Muscle layer of duodenum (tissue), 2 donors: ENCODE measurements around the gene SF3B4.

Source experiments
- H3K27ac ChIP-seq: one replicate; pipeline ENCODE4 v1.7.0; 2013; ENCODE audit warnings: mild to moderate bottlenecking, low read length
- H3K27me3 ChIP-seq: one replicate; pipeline ENCODE4 v1.7.0; 2013; ENCODE audit warnings: low read depth, mild to moderate bottlenecking, control low read depth, low read length
- H3K36me3 ChIP-seq, 2 donors: one replicate each; pipeline ENCODE4 v1.7.0; 2013; ENCODE audit warnings: low read length in 2 of 2, control low read depth in 1 of 2, mild to moderate bottlenecking in 1 of 2; ENCODE audit not compliant: insufficient read depth in 2 of 2, control insufficient read depth in 1 of 2
- H3K4me1 ChIP-seq, 2 donors: one replicate each; pipeline ENCODE4 v1.7.0; 2013; ENCODE audit warnings: low read length in 2 of 2, mild to moderate bottlenecking in 2 of 2, control low read depth in 1 of 2, moderate library complexity in 1 of 2; ENCODE audit not compliant: insufficient read depth in 2 of 2, control insufficient read depth in 1 of 2
- H3K4me3 ChIP-seq, 2 donors: one replicate each; pipeline ENCODE4 v1.7.0; 2013; ENCODE audit warnings: low read length in 2 of 2, low read depth in 1 of 2, mild to moderate bottlenecking in 1 of 2
- H3K9me3 ChIP-seq, 2 donors: one replicate each; pipeline ENCODE4 v1.7.0; 2013; ENCODE audit warnings: low read length in 2 of 2, control low read depth in 1 of 2, mild to moderate bottlenecking in 1 of 2; ENCODE audit not compliant: control insufficient read depth in 1 of 2
- donor health status: healthy.

SF3B4 gene

DNA sequence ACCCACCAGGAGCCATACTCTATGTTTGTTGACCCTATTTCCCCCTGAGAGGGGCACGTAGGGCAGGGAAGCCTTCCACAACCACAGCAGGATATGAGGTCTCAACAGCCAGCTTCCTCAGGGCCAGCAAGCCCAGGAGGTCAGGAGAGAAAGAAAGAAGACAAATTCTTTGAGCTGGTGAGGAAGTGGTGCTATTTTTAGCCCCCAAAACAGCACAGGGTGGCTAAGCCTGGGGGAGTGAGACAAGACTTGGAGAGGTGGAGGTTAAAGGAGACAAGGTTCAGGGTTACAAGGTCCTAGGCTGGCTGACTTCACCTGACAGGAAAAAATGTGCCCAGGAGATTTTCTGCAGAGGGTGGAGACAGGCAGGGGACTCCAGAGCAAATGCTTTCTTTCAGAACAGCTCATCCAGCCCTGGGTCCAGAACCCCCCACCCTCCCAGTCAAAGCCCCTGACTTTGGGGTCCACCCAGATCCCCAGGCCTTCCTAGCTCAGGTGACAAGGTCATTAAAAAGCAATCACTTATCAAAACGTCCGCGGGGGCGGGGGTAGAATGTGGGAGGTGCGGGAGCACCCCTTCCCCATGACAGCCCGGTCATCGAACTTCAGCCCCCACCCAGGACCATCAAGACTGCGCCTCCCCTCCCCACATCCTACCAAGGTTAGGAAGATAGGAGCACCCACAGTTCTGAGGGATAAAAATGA is 11.3 kb downstream of the SF3B4 start:
- H3K27ac ChIP-seq = no peak overlapping the region
- H3K9me3 ChIP-seq = no peaks in the 10 kb centered on the region
- peak overlapping the region; percentile 61 to 74 for H3K4me3 ChIP-seq
- H3K27me3 ChIP-seq = peaks cover 6% of the 10 kb centered on the region
- H3K4me1 ChIP-seq = peaks cover 0 to 20% of the 10 kb centered on the region in 2 donors
- no peaks in the 10 kb centered on the region for H3K36me3 ChIP-seq

DNA sequence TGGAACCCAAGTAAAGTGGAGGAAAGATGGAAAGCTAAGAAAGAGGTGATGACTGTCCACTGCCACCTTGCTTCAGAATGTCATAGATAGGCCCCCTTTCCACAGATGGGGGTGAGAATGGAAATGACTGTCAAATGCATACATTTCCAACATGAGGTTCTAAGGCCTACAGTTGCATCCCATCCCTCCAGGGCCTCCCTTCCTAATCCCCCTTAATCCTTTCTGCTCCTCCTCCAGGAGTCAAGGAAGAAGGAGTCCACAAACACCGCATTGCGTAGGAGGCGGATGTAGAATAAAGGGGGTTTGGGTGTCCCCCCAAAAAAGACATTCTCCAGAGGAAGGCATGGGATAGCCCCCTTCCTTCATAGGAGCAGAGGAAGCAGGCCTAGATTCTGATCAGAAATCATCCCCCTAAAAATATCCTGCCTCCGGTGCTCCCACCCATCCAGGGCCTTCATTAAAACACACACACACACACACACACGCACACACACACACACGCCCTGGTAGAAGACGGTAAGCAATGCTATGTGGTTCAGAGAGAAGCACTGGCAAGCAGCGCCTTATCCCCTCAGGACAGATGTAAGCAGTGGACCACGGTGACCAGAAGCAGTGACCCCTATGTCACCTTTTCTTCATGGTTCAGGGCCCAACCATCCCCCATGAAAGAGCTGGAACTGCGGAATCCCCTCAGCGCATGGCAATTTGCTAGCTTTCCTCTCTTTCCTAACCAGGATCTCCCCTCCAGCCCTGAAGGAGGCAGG is 12.0 kb downstream of the SF3B4 start:
- Histone ChIP-seq H3K27ac (no peak overlapping the region), H3K27me3 (peaks cover 6% of the 10 kb centered on the region), H3K4me3 (no peak overlapping the region), H3K36me3 (no peaks in the 10 kb centered on the region), H3K4me1 (peaks cover 0 to 20% of the 10 kb centered on the region in 2 donors), H3K9me3 (no peaks in the 10 kb centered on the region)

DNA sequence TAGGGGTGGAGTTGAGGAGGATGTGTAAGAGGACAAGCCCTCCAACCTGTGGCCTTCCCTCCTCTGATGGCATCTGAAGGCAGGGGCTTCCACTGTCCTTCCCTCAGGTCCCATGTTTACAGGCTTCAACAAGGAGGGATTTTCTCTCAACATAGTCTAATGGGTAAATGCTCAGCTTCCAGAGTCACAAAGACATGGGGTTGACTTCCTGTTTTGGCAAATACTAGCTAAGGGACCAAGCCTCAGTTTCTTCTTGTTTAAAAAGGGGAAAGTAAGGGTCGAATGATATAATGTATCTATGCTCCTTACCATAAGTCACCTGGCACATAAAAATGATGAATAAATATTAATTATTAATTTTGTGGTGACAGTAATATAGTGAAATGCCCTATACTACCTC is 13.1 kb downstream of the SF3B4 start:
- Histone ChIP-seq H3K27ac (no peak overlapping the region), H3K27me3 (peaks cover 6% of the 10 kb centered on the region), H3K36me3 (no peaks in the 10 kb centered on the region), H3K9me3 (no peaks in the 10 kb centered on the region), H3K4me1 (peaks cover 0 to 20% of the 10 kb centered on the region in 2 donors), H3K4me3 (no peak overlapping the region)

DNA sequence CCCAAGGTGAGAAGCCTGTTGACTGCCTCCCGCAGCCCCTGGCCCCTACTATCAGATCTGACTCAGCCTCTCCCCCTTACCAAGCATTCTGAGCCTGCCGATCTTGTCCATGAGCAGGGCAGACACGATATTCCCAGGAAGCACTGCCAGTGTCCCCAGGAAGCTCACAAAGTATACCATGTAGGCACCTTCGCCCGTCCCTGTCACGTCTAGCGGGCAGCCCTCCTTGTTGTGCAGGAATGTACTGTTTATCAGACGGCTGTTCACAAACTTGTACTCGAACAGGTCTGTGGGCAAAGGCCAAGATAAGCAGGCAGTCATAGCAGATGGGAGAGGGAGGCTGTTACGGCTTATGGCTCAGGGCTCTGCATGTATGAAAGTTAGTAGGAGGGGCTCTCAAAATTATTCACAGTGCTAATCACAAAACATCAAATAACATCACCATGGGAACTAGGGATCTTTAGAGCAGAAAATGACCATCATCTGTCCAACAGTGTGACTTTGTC is 21.0 kb downstream of the SF3B4 start:
- Histone ChIP-seq H3K9me3 (no peaks in the 10 kb centered on the region), H3K4me3 (no peak overlapping the region), H3K27ac (no peak overlapping the region), H3K4me1 (no peaks in the 10 kb centered on the region), H3K27me3 (no peaks in the 10 kb centered on the region), H3K36me3 (peaks cover 0 to 5% of the 10 kb centered on the region in 2 donors)

DNA sequence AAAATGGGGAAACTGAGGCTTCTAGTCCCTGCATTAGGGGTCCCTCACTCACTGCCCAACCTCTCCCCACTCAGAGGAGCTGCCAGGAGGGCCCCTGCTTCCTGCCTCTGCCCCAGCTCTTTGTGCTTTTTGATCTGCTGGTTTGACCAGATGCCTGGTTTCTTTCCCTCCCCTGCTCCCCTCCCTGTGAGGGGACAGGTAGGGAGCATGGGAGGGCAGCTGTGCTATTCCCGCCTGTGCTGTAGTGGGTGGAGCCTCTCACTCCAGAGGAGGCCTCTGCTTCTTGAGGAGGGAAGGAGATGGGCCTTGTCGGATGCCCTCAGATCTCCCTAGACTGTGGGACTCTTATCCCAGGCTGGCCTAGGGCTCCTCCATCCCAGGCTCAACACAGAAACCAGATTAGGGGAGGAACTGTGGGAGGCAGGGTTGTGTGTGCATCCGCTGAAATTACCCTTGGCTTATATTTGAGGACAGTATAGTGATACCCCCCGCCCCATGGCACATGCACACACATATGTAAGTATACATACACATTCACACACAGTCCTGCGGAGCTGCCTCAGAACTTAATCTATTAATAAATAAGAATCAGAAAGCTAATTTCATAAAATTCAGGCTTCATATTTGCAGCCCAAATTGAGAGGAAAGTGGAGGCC is 23.6 kb downstream of the SF3B4 start:
- Histone ChIP-seq H3K27me3 (no peaks in the 10 kb centered on the region), H3K27ac (no peak overlapping the region), H3K4me3 (no peak overlapping the region), H3K9me3 (no peaks in the 10 kb centered on the region), H3K4me1 (peaks cover 6 to 10% of the 10 kb centered on the region in 2 donors), H3K36me3 (peaks cover 0 to 5% of the 10 kb centered on the region in 2 donors)

DNA sequence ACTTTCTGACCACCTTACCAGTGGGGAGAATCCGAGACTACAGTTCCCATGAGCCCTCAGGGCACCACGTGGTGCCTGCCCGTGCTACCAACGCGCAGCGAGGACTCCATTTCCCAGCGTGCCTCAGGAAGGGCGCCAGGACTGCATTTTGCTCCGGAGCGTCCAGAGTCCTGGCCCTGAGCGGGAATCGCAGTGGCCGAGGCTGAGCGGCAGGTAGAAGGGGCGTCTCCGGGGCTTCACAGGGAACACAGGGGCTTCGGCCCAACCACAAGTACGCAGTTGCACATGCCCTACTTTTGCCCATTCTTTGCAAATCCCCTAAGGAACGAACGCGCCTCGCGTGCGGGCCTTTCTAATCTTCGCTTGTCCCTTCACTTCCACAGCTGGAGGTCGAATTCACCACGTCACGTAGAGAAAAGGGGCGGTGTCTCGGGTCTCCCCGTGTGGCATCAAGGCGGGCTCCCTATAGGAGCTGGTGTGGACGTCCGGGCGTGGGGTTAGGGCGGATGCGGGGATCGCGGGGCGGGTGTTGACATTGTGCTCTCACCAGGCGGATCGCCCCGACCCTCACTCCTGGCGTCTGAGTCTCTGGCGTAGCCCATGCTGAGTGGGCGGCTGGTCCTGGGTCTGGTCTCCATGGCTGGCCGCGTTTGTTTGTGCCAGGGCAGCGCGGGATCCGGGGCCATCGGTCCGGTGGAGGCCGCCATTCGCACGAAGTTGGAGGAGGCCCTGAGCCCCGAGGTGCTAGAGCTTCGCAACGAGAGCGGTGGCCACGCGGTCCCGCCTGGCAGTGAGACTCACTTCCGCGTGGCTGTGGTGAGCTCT is 27.9 kb downstream of the SF3B4 start, which contains the start of gene BOLA1:
Gene BOLA1 (plus strand): TSS at position 109 of the 825 bp plus-strand sequence. CDS start 492 bp downstream, at position 601.
- Histone ChIP-seq H3K36me3 (no peaks in the 10 kb centered on the region), H3K27ac (peak within 1 kb of the TSS; percentile 75), H3K9me3 (no peaks in the 10 kb centered on the region), H3K4me1 (peaks cover 6 to 10% of the 10 kb centered on the region in 2 donors), H3K27me3 (no peaks in the 10 kb centered on the region), H3K4me3 (peak within 1 kb of the TSS; percentile 64 to 69)

DNA sequence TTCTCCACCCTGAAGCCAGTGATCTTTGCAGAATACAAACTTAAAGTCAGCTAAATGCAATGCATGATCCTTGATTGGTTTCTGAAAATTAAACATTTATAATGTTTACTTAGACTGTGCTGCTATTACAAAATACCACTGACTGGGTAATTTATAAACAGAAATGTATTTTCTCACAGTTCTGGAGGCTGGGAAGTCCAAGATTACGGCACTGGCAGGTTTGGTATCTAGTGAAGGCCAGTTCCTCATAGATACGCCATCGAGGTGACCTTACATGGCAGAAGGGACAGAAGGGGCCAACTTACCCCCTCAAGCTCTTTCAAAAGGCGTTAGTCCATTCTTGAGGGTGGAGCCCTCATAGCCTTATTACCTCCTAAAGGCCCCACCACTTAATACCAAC is 31.0 kb downstream of the SF3B4 start:
- Histone ChIP-seq H3K9me3 (no peaks in the 10 kb centered on the region), H3K4me3 (no peak overlapping the region), H3K4me1 (peaks cover 6 to 10% of the 10 kb centered on the region in 2 donors), H3K27me3 (no peaks in the 10 kb centered on the region), H3K36me3 (no peaks in the 10 kb centered on the region), H3K27ac (no peak overlapping the region)

DNA sequence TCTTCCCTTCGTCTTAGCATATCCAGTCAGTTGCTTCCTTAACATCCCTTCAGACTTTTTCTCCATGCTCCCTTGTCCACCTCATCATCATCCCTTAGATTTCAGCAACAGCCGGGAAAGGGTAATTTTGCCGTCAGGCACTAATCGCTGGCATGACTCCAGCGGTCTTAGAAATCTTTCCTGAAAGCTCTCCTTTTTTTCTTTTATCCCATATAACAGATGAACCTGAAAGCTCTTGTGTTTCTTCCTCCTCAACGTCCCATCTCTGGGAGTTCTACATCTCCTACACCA is 38.7 kb downstream of the SF3B4 start:
- no peaks in the 10 kb centered on the region for H3K27me3 ChIP-seq
- peak overlapping the region; percentile 81 to 89 for H3K4me3 ChIP-seq
- H3K36me3 ChIP-seq = no peaks in the 10 kb centered on the region
- H3K27ac ChIP-seq = peak overlapping the region; percentile 100
- no peaks in the 10 kb centered on the region for H3K9me3 ChIP-seq
- H3K4me1 ChIP-seq = peaks cover 7 to 11% of the 10 kb centered on the region in 2 donors

DNA sequence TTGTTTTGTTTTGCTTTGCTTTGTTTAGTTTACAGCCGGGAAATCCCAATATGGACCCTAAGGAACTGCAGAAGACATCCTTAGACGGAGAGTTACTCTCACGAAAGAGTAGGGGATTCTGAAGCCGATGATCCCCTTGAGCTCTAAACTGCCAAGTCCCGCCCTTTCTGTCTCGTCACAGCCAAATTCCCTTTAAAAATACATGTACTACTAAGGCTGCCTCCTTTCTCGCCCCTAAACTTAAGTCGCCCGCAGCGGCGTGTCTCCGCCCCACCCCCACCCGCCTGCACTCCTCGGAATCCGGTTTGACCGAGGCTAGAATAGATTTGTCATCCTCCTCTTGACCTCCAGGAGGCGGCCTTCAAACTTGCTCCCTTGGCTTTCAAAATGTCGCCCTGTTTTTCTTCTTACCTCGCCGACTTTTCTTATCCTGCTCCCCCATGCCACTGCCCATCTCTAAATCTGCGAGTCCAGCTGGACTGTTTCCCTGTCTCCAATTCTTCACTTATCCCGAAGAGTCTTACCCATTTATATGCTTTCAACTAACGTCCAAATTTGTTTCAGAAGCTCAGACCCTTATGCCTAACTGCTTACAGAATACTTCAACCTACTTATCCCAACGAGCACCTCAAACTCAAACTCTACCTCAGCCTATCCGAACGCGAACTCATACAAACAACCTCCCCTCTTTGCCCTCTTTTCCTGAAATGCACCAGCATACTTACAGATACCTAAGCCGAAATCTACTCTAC is 39.2 kb downstream of the SF3B4 start:
- H3K27me3 ChIP-seq = no peaks in the 10 kb centered on the region
- H3K4me3 ChIP-seq = peak overlapping the region; percentile 81 to 89
- H3K9me3 ChIP-seq = no peaks in the 10 kb centered on the region
- H3K4me1 ChIP-seq = peaks cover 7 to 16% of the 10 kb centered on the region in 2 donors
- H3K27ac ChIP-seq = peak overlapping the region; percentile 100
- H3K36me3 ChIP-seq = no peaks in the 10 kb centered on the region

DNA sequence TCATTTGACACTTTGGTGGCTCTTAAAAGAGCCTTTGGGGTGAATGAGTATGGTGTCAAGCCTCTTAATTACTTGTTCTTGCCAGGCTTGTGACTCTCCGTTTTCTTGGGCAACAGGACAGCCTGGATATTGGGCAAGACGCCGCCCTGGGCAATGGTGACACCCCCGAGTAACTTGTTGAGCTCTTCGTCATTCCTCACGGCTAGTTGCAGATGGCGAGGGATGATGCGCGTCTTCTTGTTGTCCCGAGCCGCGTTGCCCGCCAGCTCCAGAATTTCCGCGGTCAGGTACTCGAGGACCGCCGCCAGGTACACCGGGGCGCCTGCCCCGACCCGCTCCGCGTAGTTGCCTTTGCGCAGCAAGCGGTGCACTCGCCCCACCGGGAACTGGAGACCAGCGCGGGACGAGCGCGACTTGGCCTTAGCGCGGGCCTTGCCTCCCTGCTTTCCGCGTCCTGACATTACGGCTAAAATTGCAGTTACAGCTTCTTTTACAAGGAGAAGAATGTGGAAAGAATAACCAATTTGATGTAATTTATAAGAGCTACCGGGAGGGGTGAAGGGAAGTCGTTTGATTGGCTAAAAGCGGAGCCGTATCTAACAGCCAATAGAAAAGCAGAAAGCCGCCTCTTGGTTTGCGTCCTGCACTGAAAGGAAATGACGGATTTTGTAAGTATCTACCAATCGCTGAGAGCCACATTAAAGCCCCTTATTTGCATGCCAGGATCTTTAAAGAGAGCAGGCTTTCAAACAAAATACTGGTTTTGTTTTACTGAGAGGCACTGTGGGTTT is 40.0 kb downstream of the SF3B4 start:
- Histone ChIP-seq H3K27me3 (no peaks in the 10 kb centered on the region), H3K4me1 (peaks cover 7 to 18% of the 10 kb centered on the region in 2 donors), H3K4me3 (peak overlapping the region; percentile 81 to 89), H3K36me3 (no peaks in the 10 kb centered on the region), H3K27ac (peak overlapping the region; percentile 100), H3K9me3 (no peaks in the 10 kb centered on the region)
